IPS-11a (cell line): Measurements from ENCODE around the gene CST9L.

Source experiments
- H3K4me3 ChIP-seq: one replicate; pipeline ENCODE4 v1.5.1; 2013; ENCODE audit warnings: low read depth, low read length, control low read depth

Gene CST9L

GRCh38 chr20:23514848-23515247, 53.4 kb downstream of the CST9L start:
- no peak overlapping the region for H3K4me3 ChIP-seq
